Activated T-cell treated with anti-CD3 and anti-CD28 coated beads, Interleukin-2, amount 50 U/mL, for 24 hours (primary cell): ENCODE data around the gene FOXJ2.
A peak's percentile ranks its signal among the peaks of the same experiment; 100 is the strongest.
"Not testable (repeated sequence)": the region's sequence is repeated elsewhere in the genome, so short reads cannot be mapped to it uniquely, and the experiment has no call there.

ENCODE experiments used
- DNase-seq: peaks from one replicate; pipeline ENCODE4 v3.0.0-alpha.2; 2020
- H3K27ac Mint-ChIP-seq: 2 replicates; pipeline ENCODE4 v1.8.0; 2020; ENCODE audit warnings: mild to moderate bottlenecking, mixed read lengths
- H3K27me3 Mint-ChIP-seq: 2 replicates; pipeline ENCODE4 v1.8.0; 2020; ENCODE audit warnings: mixed read lengths
- H3K36me3 Mint-ChIP-seq: 2 replicates; pipeline ENCODE4 v1.8.0; 2020; ENCODE audit warnings: low read depth, mixed read lengths
- H3K4me1 Mint-ChIP-seq: 2 replicates; pipeline ENCODE4 v1.8.0; 2020; ENCODE audit warnings: low read depth, mixed read lengths
- H3K4me3 Mint-ChIP-seq: 2 replicates; pipeline ENCODE4 v1.8.0; 2020; ENCODE audit warnings: mild to moderate bottlenecking, moderate library complexity, mixed read lengths
- H3K9me3 Mint-ChIP-seq: 2 replicates; pipeline ENCODE4 v1.8.0; 2020; ENCODE audit warnings: mixed read lengths

FOXJ2 gene

DNA sequence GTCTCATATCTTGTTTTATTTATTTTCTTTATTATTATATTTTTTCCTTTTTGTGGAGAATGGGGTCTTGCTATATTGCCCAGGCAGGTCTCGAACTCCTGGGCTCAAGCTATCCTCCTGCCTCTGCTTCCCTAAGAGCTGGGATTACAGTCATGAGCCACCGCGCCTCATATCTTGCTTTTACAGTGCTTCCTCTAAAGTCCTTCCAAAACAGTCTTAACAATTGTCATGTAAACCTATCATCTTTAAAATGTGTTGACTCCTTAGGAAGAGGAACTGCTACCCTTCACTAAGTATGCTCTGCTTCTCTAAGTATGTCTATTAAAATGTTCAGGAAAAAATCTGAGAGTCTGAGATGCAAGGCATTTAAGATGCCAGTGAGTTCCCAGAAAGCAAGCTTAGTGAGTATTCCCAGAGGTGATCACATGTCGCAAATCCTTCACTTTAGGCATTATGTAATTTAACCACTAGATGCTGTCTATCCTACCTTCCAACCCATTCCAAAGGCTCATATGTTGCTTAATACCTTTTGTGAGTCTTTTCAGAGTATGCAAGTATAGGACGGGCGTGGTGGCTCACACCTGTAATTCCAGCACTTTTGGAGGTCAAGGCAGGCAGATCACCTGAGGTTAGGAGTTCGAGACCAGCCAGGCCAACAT is 19.7 kb upstream of the FOXJ2 start:
- H3K4me1 Mint-ChIP-seq, result no peaks in the 10 kb centered on the region
- H3K9me3 Mint-ChIP-seq, result no peaks in the 10 kb centered on the region
- DNase-seq, result no peak
- H3K27ac Mint-ChIP-seq, result no peak overlapping the region
- peaks cover 29% of the 10 kb centered on the region for H3K27me3 Mint-ChIP-seq
- no peaks in the 10 kb centered on the region for H3K36me3 Mint-ChIP-seq
- no peak overlapping the region for H3K4me3 Mint-ChIP-seq

DNA sequence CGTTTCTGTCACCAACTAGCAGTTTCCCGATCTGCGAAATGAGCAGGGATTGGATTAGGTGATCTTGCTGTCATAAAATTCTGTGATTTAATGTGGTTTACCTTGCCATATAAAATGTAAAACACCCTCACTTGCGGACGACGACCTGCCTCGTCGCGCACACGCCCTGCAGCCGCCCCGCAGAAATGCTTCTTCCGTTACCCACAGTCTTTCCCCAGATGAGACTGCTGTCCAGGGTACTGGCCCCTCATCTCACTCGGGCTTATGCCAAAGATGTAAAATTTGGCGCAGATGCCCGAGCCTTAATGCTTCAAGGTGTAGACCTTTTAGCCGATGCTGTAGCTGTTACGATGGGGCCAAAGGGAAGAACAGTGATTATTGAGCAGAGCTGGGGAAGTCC is 17.7 kb upstream of the FOXJ2 start:
- no peak for DNase-seq
- no peaks in the 10 kb centered on the region for H3K9me3 Mint-ChIP-seq
- no peak overlapping the region for H3K27ac Mint-ChIP-seq
- H3K4me3 Mint-ChIP-seq, result no peak overlapping the region
- peaks cover 7% of the 10 kb centered on the region for H3K4me1 Mint-ChIP-seq
- H3K36me3 Mint-ChIP-seq, result no peaks in the 10 kb centered on the region
- peaks cover 37% of the 10 kb centered on the region for H3K27me3 Mint-ChIP-seq

DNA sequence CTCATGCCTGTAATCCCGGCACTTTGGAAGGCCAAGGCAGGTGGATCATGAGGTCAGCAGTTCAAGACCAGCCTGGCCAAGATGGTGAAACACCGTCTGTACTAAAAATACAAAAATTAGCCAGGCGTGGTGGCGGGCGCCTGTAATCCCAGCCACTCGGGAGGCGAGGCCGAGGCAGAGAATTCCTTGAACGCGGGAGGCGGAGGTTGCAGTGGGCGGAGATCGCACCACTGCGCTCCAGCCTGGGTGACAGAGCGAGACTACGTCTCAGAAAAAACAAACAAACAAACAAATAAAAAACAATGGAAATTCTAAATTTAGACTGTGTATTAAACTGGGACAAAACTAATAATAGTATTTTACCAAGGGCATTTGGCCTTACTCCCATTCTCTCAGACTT is 14.3 kb upstream of the FOXJ2 start:
- not testable (repeated sequence) for DNase-seq, H3K9me3 Mint-ChIP-seq, H3K4me1 Mint-ChIP-seq, H3K27ac Mint-ChIP-seq, H3K36me3 Mint-ChIP-seq
- H3K27me3 Mint-ChIP-seq, result peaks cover 34% of the 10 kb centered on the region
- H3K4me3 Mint-ChIP-seq, result peak overlapping the region; percentile 61

DNA sequence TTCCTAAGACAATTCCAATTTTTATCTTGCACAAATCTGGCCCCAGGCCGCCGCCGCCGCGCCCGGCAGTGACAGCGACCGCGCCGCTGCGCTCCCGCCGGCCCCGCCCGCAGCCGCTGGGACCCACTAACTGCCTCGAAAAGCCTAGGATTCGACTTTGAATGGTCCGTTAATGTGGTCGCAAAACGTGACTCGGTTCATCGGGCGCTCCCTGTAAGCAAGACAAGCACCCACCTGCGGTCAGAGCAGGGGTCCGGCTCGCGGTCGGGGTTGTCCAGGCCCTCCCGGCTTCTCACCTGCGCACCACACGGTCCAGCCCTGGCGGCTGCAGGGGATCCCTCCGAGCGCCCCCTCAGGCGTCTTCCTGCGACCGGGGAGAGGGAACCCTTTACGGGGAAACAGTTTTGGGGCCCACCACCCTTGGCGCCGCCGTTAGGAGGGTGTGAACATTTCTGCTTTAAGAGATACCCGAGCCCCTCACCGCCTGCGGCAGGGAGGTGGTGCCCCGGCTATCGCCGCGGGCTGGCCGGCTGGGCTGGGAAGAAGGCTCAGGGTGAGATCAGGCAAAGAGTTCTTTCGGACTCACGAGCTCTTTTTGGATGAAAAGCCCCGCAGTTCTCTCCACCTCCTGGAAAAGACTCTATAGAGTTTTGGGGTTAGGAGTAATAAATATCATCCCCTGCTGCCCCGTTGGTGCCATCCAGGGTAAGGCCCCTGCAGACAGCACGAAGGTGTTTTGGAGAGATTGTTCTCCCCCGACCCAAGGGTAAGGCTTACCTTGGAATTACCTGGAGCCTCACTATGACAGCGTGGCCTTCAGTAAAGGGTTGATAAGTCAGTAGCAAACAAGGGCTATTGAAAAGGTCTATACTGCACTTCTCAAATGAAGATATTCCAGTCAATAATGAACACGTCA is 13.6 kb upstream of the FOXJ2 start:
- no peaks in the 10 kb centered on the region for H3K9me3 Mint-ChIP-seq
- H3K27ac Mint-ChIP-seq, result no peak overlapping the region
- peaks cover 34% of the 10 kb centered on the region for H3K27me3 Mint-ChIP-seq
- peak; percentile 58 for DNase-seq
- H3K36me3 Mint-ChIP-seq, result no peaks in the 10 kb centered on the region
- H3K4me1 Mint-ChIP-seq, result peaks cover 7% of the 10 kb centered on the region
- peak overlapping the region; percentile 61 for H3K4me3 Mint-ChIP-seq

DNA sequence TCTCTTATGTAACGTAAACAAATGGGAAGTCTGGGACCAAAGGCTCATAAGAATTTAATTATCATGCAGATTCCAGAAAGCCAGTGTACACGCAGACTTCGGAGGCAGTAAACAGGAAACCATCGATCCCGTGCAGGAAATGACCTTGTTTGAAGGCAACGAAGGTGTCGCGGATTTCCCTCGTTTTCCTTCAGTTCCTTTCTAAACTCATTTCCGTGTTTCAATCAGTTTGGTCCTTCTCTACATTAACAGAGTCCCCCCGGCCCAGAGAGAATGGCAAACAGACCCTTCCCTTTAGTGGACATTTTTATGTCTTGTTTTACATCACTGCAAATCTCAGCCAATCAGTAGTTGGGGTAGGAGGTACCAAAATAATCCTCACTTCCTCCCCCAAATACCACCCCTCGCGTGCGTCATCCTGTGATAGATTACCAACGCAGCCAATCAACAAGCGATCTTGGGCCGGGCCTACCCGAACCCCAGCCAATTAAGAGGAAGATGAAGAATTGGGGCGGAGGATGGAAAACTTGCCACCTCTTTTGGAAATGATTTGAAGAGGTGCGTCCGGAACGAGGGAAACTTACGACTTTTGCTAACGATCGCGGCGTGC is 6.1 kb upstream of the FOXJ2 start:
- Mint-ChIP-seq H3K4me3 (peak overlapping the region; percentile 93), H3K27ac (peak overlapping the region; percentile 100), H3K4me1 (peaks cover 21% of the 10 kb centered on the region), H3K36me3 (peaks cover 18% of the 10 kb centered on the region), H3K27me3 (no peaks in the 10 kb centered on the region), H3K9me3 (no peaks in the 10 kb centered on the region)
- DNase-seq, result peak; percentile 93

DNA sequence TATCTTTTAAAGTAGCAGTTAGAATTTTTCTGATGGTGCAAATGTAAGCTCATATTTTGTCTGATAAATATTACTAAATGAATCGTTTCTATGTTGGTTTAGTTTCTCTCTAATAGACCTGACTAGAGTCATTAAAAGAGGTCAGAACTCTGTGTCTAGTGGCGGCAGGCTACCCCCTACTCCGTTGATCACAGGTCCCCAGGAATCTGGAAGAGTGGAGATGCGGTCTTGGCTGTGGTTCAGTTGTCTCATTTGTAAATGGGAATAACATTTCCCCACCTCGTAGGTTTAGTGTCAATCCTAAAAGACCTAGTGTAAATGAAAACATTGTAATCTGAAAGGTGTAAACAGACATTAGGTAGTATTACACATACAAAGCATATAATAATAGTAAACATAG is 4.7 kb upstream of the FOXJ2 start:
- Mint-ChIP-seq H3K27ac (peak overlapping the region; percentile 100), H3K4me1 (peaks cover 26% of the 10 kb centered on the region), H3K27me3 (no peaks in the 10 kb centered on the region), H3K36me3 (peaks cover 19% of the 10 kb centered on the region), H3K4me3 (peak overlapping the region; percentile 93), H3K9me3 (no peaks in the 10 kb centered on the region)
- no peak for DNase-seq

DNA sequence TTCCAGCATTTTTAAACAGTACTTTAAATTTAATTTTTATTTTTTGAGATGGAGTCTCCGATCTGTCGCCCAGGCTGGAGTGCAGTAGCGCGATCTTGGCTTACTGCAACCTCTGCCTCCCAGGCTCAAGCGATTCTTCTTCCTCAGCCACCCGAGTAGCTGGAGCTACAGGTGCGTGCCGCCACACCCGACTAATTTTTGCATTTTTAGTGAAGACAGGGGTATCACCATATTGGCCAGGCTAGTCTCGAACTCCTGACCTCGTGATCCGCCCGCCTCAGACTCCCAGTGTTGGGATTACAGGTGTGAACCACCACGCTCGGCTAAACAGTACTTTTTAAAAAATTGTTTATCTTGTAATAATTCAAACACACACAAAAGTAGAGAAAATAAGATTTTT is 4.2 kb upstream of the FOXJ2 start:
- H3K4me1 Mint-ChIP-seq, result peaks cover 28% of the 10 kb centered on the region
- no peaks in the 10 kb centered on the region for H3K9me3 Mint-ChIP-seq
- H3K4me3 Mint-ChIP-seq, result no peak overlapping the region
- H3K27me3 Mint-ChIP-seq, result no peaks in the 10 kb centered on the region
- peak overlapping the region; percentile 55 for H3K27ac Mint-ChIP-seq
- no peak for DNase-seq
- H3K36me3 Mint-ChIP-seq, result peaks cover 19% of the 10 kb centered on the region

DNA sequence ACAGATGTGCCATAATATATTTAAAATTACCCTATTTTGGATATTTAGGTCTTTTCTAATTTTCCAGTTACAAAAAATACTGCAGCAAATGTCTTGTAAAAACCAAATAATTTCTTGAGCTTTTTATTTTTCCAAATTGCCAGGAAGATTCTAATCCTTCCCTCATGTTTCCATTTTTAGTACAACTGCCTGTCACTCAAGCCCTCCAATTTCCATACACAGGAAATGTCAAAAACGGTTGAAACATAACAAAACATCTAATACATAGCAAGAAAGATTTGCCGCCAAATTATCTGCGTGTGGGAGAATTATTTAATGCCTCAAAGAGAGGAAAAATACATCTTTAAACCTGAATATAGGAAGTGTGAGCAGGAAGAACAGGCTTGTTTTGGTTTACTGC is 2.3 kb upstream of the FOXJ2 start:
- Mint-ChIP-seq H3K4me3 (no peak overlapping the region), H3K36me3 (peaks cover 14% of the 10 kb centered on the region), H3K4me1 (peaks cover 43% of the 10 kb centered on the region), H3K9me3 (no peaks in the 10 kb centered on the region), H3K27me3 (no peaks in the 10 kb centered on the region), H3K27ac (no peak overlapping the region)
- DNase-seq, result no peak

DNA sequence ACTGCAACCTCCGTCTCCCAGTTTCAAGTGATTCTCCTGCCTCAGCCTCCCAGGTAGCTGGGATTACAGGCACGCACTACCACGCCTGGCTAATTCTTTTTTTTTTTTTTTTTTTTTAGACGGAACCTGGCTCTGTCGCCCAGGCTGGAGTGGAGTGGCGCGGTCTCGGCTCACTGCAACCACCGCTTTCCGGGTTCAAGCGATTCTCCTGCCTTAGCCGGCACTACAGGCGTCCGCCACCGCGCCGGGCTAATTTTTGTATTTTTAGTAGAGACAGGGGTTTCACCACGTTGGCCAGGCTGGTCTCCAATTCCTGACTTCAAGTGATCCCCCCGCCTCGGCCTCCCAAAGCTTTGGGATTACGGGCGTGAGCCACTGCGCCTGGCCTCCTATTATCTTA is 1.5 kb upstream of the FOXJ2 start:
- DNase-seq, H3K27me3 Mint-ChIP-seq, H3K4me3 Mint-ChIP-seq, H3K27ac Mint-ChIP-seq, H3K9me3 Mint-ChIP-seq: not testable (repeated sequence)
- H3K4me1 Mint-ChIP-seq, result peaks cover 50% of the 10 kb centered on the region
- H3K36me3 Mint-ChIP-seq, result peaks cover 12% of the 10 kb centered on the region

DNA sequence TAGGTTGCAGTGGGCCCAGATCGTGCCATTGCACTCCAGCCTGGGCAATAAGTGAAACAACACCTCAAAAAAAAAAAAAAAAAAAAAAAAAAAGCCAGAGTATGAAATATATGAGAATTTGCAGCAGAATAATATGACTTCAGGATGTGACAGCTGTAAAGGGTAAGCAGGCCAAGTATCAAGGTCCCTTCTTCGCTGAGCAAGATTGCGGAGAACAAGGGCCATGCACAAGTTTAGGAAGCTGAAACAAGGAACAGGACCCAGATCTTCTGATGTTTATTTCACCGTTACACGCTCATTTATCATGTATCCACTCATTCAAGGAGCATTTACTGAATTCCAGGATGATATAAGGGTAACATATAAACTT is 659 bp upstream of the FOXJ2 start:
- Mint-ChIP-seq H3K4me1 (peaks cover 52% of the 10 kb centered on the region), H3K27ac (peak overlapping the region; percentile 89), H3K4me3 (peak overlapping the region; percentile 81), H3K36me3 (peaks cover 10% of the 10 kb centered on the region), H3K27me3 (no peaks in the 10 kb centered on the region), H3K9me3 (no peaks in the 10 kb centered on the region)
- DNase-seq, result no peak

DNA sequence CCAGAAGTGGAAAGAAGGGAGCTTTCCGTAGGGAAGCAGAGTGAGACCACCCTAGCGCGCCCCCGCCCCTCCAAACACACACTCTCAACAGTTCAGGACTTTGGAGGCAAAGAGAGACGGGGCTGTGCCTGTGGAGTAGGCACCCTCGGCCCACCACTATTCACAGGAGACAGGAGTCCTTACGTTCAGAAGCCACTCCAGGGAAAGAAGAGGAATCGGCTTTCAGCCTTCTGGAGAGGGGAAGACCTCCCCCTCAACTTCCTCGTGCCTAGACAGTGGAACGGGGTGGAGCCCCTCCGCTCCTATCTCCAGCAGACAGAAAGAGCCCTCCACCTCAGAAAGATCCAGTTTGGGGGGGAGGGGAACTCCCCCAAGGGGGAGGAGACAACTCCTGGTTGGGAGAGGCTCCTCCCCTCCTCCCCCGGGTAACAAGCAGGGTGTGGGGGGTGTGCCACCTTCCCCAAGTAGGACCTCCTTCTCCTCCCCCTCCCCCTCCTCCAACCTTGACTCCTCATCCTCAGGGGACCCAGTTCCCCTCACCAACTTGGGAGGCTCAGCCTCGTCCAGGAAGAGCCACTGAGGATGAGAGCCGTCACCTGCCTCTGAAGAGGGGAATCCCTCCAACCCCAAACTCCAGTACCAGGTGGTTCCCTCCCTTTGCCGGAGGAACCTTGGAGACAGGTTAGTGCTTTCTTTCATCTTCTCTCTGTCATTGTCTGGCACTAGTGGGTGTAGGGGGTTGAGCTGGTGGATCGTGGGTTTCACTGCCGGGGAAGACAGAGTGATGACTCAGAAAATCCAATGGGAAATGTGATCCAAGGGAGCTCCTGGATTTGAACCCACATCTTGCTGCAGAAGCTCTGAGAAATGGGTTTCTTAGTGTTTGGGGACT is 883 bp downstream of the FOXJ2 start:
- Mint-ChIP-seq H3K4me3 (peak overlapping the region; percentile 86), H3K27ac (peak overlapping the region; percentile 92), H3K4me1 (peaks cover 58% of the 10 kb centered on the region), H3K27me3 (no peaks in the 10 kb centered on the region), H3K9me3 (no peaks in the 10 kb centered on the region), H3K36me3 (peaks cover 9% of the 10 kb centered on the region)
- peak; percentile 69 for DNase-seq

DNA sequence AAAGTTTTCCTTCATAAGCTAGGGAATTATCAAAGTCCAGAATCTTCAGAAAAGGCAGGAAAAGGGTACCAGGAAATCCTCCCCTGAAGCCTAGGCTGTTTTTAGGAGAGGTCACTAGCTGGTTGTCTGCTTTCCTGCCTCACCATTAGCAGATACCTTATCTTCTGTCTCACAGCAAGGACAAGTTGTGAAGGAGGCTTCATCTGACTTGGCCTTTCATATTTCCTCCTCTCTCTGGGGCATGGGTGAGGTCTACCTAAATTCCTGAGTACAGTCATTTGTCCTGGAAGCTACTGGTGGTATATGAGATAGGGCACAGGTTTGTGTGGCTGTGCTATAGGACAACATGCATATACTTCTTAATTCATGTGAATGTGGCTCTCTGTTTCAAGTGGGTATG is 2.3 kb downstream of the FOXJ2 start:
- no peak for DNase-seq
- Mint-ChIP-seq H3K9me3 (no peaks in the 10 kb centered on the region), H3K27me3 (no peaks in the 10 kb centered on the region), H3K27ac (peak overlapping the region; percentile 92), H3K4me1 (peaks cover 71% of the 10 kb centered on the region), H3K36me3 (peaks cover 11% of the 10 kb centered on the region), H3K4me3 (peak overlapping the region; percentile 86)

DNA sequence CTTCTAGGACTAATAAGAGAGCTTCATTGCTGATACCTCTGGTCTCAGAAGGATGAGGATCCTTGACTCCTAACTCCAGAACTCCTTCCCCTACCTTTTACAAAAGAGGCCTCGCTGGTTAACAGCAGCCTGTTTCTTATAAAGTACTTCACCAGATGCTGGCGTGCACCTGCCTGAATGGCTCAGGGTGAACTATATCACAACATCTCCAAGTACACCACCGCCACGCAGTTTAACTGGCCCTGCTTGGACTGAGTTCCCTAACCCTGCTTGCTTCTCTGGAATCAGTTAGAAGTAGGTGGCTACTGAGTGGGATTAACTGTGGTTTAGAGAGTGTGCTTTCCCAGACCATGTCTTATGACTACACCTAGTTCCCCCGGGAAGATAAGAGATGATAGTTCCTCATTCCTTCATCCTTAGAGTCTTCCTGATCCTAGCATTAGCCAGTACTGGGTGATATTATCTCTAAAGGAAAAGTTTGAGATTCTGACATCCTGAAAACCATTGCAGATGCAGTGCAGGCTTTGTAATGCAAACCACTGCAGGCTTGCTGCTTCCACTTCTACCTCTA is 3.0 kb downstream of the FOXJ2 start:
- Mint-ChIP-seq H3K27ac (peak overlapping the region; percentile 16), H3K4me3 (peak overlapping the region; percentile 86)

DNA sequence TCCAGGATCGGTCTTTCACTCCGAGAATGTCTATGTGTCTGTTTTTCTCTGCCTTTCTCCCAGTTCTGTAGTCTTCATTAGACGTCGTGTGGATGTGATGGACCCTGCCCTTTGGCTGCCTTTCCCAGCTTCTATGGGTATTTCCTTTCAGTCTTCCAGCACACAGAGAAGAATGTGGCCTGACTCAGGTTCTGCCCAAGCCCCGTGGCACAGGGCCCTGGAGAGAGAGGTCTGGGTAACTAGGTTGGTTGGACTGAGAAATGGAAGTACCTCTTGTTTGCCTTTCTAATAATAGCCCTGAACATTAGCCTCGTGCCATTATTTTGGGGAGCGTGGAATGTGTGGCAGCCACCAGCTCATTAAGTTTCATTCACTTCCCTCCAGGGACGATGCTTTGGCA is 3.8 kb downstream of the FOXJ2 start:
- Mint-ChIP-seq H3K27ac (peak overlapping the region; percentile 50), H3K9me3 (no peaks in the 10 kb centered on the region), H3K27me3 (no peaks in the 10 kb centered on the region), H3K4me3 (no peak overlapping the region), H3K4me1 (peaks cover 70% of the 10 kb centered on the region), H3K36me3 (peaks cover 24% of the 10 kb centered on the region)
- no peak for DNase-seq

More for the DNA sequence above, 3.0 kb downstream of the FOXJ2 start:
- Mint-ChIP-seq H3K36me3 (peaks cover 19% of the 10 kb centered on the region), H3K4me1 (peaks cover 71% of the 10 kb centered on the region), H3K27me3 (no peaks in the 10 kb centered on the region), H3K9me3 (no peaks in the 10 kb centered on the region)
- DNase-seq, result no peak
